ENCODE data around the gene ATP6V1B1.
A peak's percentile ranks its signal among the peaks of the same experiment; 100 is the strongest.

The ATP6V1B1 gene

GRCh38 chr2:70947556-70948184 is 12.0 kb downstream of the ATP6V1B1 start:
- DNase-seq = no peak

- DNase-seq = peak; percentile 67
These were observed 12.8 kb downstream of the ATP6V1B1 start for GRCh38 chr2:70948337-70949003.

- DNase-seq = no peak
These were observed 13.4 kb downstream of the ATP6V1B1 start for GRCh38 chr2:70949086-70949485.

GRCh38 chr2:70954886-70955285 is 19.2 kb downstream of the ATP6V1B1 start:
- no peak for DNase-seq

GRCh38 chr2:70956141-70956540 is 20.4 kb downstream of the ATP6V1B1 start:
- DNase-seq = no peak

- DNase-seq = no peak
These were observed 22.1 kb downstream of the ATP6V1B1 start for GRCh38 chr2:70957798-70958197.

GRCh38 chr2:70958759-70959158 is 23.1 kb downstream of the ATP6V1B1 start:
- DNase-seq = no peak

- no peak for DNase-seq
These were observed 23.6 kb downstream of the ATP6V1B1 start for GRCh38 chr2:70959271-70959761.

- no peak for DNase-seq
These were observed 24.4 kb downstream of the ATP6V1B1 start for GRCh38 chr2:70959851-70960832.

- DNase-seq = no peak
These were observed 25.3 kb downstream of the ATP6V1B1 start for GRCh38 chr2:70960833-70961647.

- no peak for DNase-seq
These were observed 25.9 kb downstream of the ATP6V1B1 start for GRCh38 chr2:70961648-70961994.

- no peak for DNase-seq
These were observed 26.6 kb downstream of the ATP6V1B1 start for GRCh38 chr2:70962211-70962884.

- no peak for DNase-seq
These were observed 27.5 kb downstream of the ATP6V1B1 start for GRCh38 chr2:70962885-70963878.

- DNase-seq = no peak
These were observed 28.4 kb downstream of the ATP6V1B1 start for GRCh38 chr2:70964133-70964532.

GRCh38 chr2:70964596-70965386 is 29.1 kb downstream of the ATP6V1B1 start:
- DNase-seq = peak; percentile 73

GRCh38 chr2:70965506-70965905 is 29.8 kb downstream of the ATP6V1B1 start:
- no peak for DNase-seq

- no peak for DNase-seq
These were observed 31.0 kb downstream of the ATP6V1B1 start for GRCh38 chr2:70966681-70967080.

- DNase-seq = no peak
These were observed 31.5 kb downstream of the ATP6V1B1 start for GRCh38 chr2:70967189-70967588.

- DNase-seq = no peak
These were observed 38.9 kb downstream of the ATP6V1B1 start for GRCh38 chr2:70974592-70974991.

GRCh38 chr2:70975237-70975636 is 39.5 kb downstream of the ATP6V1B1 start:
- DNase-seq = no peak
